C4-2B (cell line): ENCODE results near the gene GRXCR1.

Experiments used
- CTCF ChIP-seq: fragments of 450-650 bp; conservative IDR thresholded peaks from 2 replicates; pipeline ENCODE4 v1.5.1; 2017; ENCODE audit warnings: mild to moderate bottlenecking
- ZFX ChIP-seq: fragments of 450-650 bp; IDR thresholded peaks from 2 replicates; pipeline ENCODE4 v1.6.1; 2017

DNA sequence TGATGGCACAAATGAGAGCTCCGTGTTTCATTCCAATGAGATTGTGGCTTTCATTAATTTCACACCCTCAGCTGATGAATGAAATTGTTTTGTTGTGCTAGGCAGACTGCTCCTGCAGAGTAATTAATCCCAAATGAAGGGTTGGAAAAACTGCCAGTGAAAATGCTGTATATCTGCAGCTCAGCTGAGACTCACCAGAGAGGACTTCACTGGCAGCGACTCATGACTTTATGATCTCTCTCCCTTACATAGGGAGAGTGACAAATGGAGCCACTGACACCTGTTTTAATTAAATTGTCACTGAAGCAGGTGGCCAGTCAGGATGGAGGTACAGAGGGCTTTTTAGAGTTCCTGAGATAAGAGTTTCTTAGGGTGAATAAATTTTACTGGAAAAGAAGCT is 24.8 kb downstream of the GRXCR1 start:
- no peak for TF ChIP-seq CTCF
- TF ChIP-seq ZFX = no peak
